ENCODE measurements around the gene MARCHF9.

DNA sequence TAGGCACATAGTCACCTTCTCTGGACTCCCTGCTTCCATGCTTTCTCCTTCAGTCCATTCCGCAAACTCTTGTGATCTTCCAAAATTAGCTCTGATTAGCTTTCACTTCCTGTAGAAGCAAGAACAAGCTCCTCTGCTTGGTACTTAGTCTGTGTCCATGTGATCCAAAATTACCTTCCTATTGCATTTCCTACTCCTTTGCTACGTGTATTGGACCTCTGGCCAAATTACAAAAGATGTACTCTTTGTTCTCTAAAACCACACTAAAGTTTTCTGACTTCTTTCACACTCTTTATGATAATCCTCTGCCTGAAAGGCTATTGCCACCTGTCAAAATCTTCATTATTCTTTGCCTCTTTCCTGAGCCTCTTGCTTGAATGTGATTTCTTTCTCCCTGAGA is 26.9 kb downstream of the MARCHF9 start:
- TF ChIP-seq POLR2A (IDR thresholded peaks at IDR 0.05), result no peak
- TF ChIP-seq, protein P1, sequence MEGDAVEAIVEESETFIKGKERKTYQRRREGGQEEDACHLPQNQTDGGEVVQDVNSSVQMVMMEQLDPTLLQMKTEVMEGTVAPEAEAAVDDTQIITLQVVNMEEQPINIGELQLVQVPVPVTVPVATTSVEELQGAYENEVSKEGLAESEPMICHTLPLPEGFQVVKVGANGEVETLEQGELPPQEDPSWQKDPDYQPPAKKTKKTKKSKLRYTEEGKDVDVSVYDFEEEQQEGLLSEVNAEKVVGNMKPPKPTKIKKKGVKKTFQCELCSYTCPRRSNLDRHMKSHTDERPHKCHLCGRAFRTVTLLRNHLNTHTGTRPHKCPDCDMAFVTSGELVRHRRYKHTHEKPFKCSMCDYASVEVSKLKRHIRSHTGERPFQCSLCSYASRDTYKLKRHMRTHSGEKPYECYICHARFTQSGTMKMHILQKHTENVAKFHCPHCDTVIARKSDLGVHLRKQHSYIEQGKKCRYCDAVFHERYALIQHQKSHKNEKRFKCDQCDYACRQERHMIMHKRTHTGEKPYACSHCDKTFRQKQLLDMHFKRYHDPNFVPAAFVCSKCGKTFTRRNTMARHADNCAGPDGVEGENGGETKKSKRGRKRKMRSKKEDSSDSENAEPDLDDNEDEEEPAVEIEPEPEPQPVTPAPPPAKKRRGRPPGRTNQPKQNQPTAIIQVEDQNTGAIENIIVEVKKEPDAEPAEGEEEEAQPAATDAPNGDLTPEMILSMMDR (IDR thresholded peaks at IDR 0.05), result no peak

Measured in ovary (tissue), 3 donors.